Mesenchymal stem cell (in vitro differentiated cells and primary cell): ENCODE data around the gene NSUN6.

ENCODE experiments used
- DNase-seq: peaks from one replicate; pipeline ENCODE4 v3.0.0-alpha.2; 2013
- H2AFZ ChIP-seq: one replicate; pipeline ENCODE4 v1.6.1; 2013; ENCODE audit warnings: low read depth, mild to moderate bottlenecking, control low read depth, inconsistent platforms, low read length, moderate library complexity
- H2AK5ac ChIP-seq: 2 replicates; pipeline ENCODE4 v1.6.1; 2013; ENCODE audit warnings: low read length, moderate library complexity, mild to moderate bottlenecking, inconsistent platforms; ENCODE audit not compliant: severe bottlenecking
- H2BK120ac ChIP-seq: one replicate; pipeline ENCODE4 v1.6.1; 2013; ENCODE audit warnings: low read depth, mild to moderate bottlenecking, inconsistent platforms, low read length, moderate library complexity
- H2BK12ac ChIP-seq, 2 experiments: one replicate each; pipeline ENCODE4 v1.6.1; 2013; ENCODE audit warnings: inconsistent platforms in 2 of 2, low read length in 2 of 2, mild to moderate bottlenecking in 2 of 2, moderate library complexity in 2 of 2, control low read depth in 1 of 2
- H2BK15ac ChIP-seq: one replicate; pipeline ENCODE4 v1.6.1; 2013; ENCODE audit warnings: mild to moderate bottlenecking, low read depth, inconsistent platforms; ENCODE audit not compliant: poor library complexity, severe bottlenecking
- H2BK5ac ChIP-seq: 2 replicates; pipeline ENCODE4 v1.6.1; 2013; ENCODE audit warnings: low read depth, mild to moderate bottlenecking, low read length, control low read depth, inconsistent platforms; ENCODE audit not compliant: poor library complexity, severe bottlenecking
- H3K14ac ChIP-seq, 2 experiments: one replicate each; pipeline ENCODE4 v1.6.1; 2013; ENCODE audit warnings: inconsistent platforms in 2 of 2, low read length in 2 of 2, control low read depth in 1 of 2, mild to moderate bottlenecking in 1 of 2, moderate library complexity in 1 of 2
- H3K18ac ChIP-seq, 2 experiments: one replicate each; pipeline ENCODE4 v1.6.1; 2013; ENCODE audit warnings: inconsistent platforms in 2 of 2, low read length in 2 of 2, control low read depth in 1 of 2, low read depth in 1 of 2, mild to moderate bottlenecking in 1 of 2
- H3K23ac ChIP-seq, 2 experiments: one replicate each; pipeline ENCODE4 v1.6.1; 2013; ENCODE audit warnings: inconsistent platforms in 2 of 2, low read length in 2 of 2, mild to moderate bottlenecking in 2 of 2, moderate library complexity in 2 of 2, control low read depth in 1 of 2
- H3K27ac ChIP-seq: 2 replicates; pipeline ENCODE4 v1.5.1; 2013; ENCODE audit warnings: mild to moderate bottlenecking, moderate library complexity, low read length, control low read depth, inconsistent platforms; ENCODE audit not compliant: poor library complexity, severe bottlenecking
- H3K27me3 ChIP-seq, 2 experiments: 2 replicates each; pipeline versions ENCODE4 v1.6.1 to v1.7.0; 2013; ENCODE audit warnings: low read length in 2 of 2, mild to moderate bottlenecking in 2 of 2, moderate library complexity in 2 of 2, control low read depth in 1 of 2, inconsistent platforms in 1 of 2; ENCODE audit not compliant: control insufficient read depth in 1 of 2, insufficient read depth in 1 of 2
- H3K36me3 ChIP-seq, 2 experiments: 2 replicates each; pipeline versions ENCODE4 v1.6.1 to v1.7.0; 2013; ENCODE audit warnings: low read length in 2 of 2, control low read depth in 1 of 2, inconsistent platforms in 1 of 2, low read depth in 1 of 2, mild to moderate bottlenecking in 1 of 2; ENCODE audit not compliant: insufficient read depth in 2 of 2, control insufficient read depth in 1 of 2
- H3K4ac ChIP-seq, 2 experiments: one replicate each; pipeline ENCODE4 v1.6.1; 2013; ENCODE audit warnings: inconsistent platforms in 2 of 2, low read length in 2 of 2, mild to moderate bottlenecking in 2 of 2, moderate library complexity in 2 of 2, control low read depth in 1 of 2, low read depth in 1 of 2
- H3K4me1 ChIP-seq: 2 replicates; pipeline ENCODE4 v1.6.1; 2013; ENCODE audit warnings: low read depth, low read length, control low read depth; ENCODE audit not compliant: control insufficient read depth, insufficient read depth
- H3K4me2 ChIP-seq: 2 replicates; pipeline ENCODE4 v1.6.1; 2013; ENCODE audit warnings: low read length, mild to moderate bottlenecking, inconsistent platforms; ENCODE audit not compliant: poor library complexity, severe bottlenecking
- H3K4me3 ChIP-seq, 2 experiments: 2 replicates each; pipeline versions ENCODE4 v1.5.1 to v1.7.0; 2013; ENCODE audit warnings: low read length in 2 of 2, mild to moderate bottlenecking in 2 of 2, control low read depth in 1 of 2, low read depth in 1 of 2; ENCODE audit not compliant: insufficient read depth in 1 of 2
- H3K79me1 ChIP-seq: replicated peaks from 2 replicates; pipeline ENCODE4 v1.6.1; 2013; ENCODE audit warnings: mild to moderate bottlenecking, control low read depth, low read length, inconsistent platforms; ENCODE audit not compliant: poor library complexity, severe bottlenecking
- H3K9ac ChIP-seq: 2 replicates; pipeline ENCODE4 v1.7.0; 2013; ENCODE audit warnings: mild to moderate bottlenecking, low read length, moderate library complexity
- H3K9me3 ChIP-seq: 2 replicates; pipeline ENCODE4 v1.7.0; 2013; ENCODE audit warnings: mild to moderate bottlenecking, low read length; ENCODE audit not compliant: control insufficient read depth
- H4K8ac ChIP-seq: one replicate; pipeline ENCODE4 v1.6.1; 2013; ENCODE audit warnings: inconsistent platforms, mild to moderate bottlenecking, low read length, moderate library complexity
- H4K91ac ChIP-seq: one replicate; pipeline ENCODE4 v1.6.1; 2013; ENCODE audit warnings: mild to moderate bottlenecking, low read length, inconsistent platforms
- WGBS: methylation state at CpG from one replicate; pipeline ENCODE4 v1.1.7; 2013; ENCODE audit warnings: mixed read lengths; 5-methylcytosine and 5-hydroxymethylcytosine counted together

Gene NSUN6

GRCh38 chr10:18539335-18539734 is 112.1 kb downstream of the NSUN6 start:
- H3K79me1 ChIP-seq: no peaks in the 10 kb centered on the region
- H3K4ac ChIP-seq: no peak overlapping the region
- no peaks in the 10 kb centered on the region for H3K4me1 ChIP-seq
- H2AK5ac ChIP-seq: no peak overlapping the region
- H3K27me3 ChIP-seq: no peaks in the 10 kb centered on the region
- H3K9me3 ChIP-seq: no peaks in the 10 kb centered on the region
- no peak for DNase-seq
- H2BK120ac ChIP-seq: no peak overlapping the region
- no peak overlapping the region for H4K91ac ChIP-seq
- no peak overlapping the region for H2BK15ac ChIP-seq
- peaks cover 6 to 46% of the 10 kb centered on the region in 2 experiments for H3K36me3 ChIP-seq
- no peak overlapping the region for H3K9ac ChIP-seq
- H2BK12ac ChIP-seq: no peak overlapping the region
- peak overlapping the region; percentile 0 for H4K8ac ChIP-seq
- H3K4me3 ChIP-seq: no peak overlapping the region
- no peak overlapping the region for H3K14ac ChIP-seq
- H3K4me2 ChIP-seq: no peak overlapping the region
- no peak overlapping the region for H2BK5ac ChIP-seq
- no peak overlapping the region for H3K27ac ChIP-seq
- H3K18ac ChIP-seq: no peak overlapping the region
- no peak overlapping the region for H2AFZ ChIP-seq
- H3K23ac ChIP-seq: no peak overlapping the region
- 99% methylated on average over 20 of the region's 22 CpGs for WGBS

- no peak overlapping the region for H3K4ac ChIP-seq
- no peak overlapping the region for H4K91ac ChIP-seq
- no peak overlapping the region for H3K4me3 ChIP-seq
- no peak overlapping the region for H2BK12ac ChIP-seq
- H3K23ac ChIP-seq: no peak overlapping the region
- no peaks in the 10 kb centered on the region for H3K9me3 ChIP-seq
- no peak overlapping the region for H3K14ac ChIP-seq
- peaks cover under 1 to 26% of the 10 kb centered on the region in 2 experiments for H3K36me3 ChIP-seq
- H4K8ac ChIP-seq: no peak overlapping the region
- H2AFZ ChIP-seq: no peak overlapping the region
- H3K4me2 ChIP-seq: no peak overlapping the region
- no peak overlapping the region for H2BK120ac ChIP-seq
- no peak for DNase-seq
- H3K27me3 ChIP-seq: no peaks in the 10 kb centered on the region
- H2BK15ac ChIP-seq: no peak overlapping the region
- no peak overlapping the region for H2BK5ac ChIP-seq
- no peaks in the 10 kb centered on the region for H3K4me1 ChIP-seq
- 93% methylated on average over 5 of the region's 5 CpGs for WGBS
- no peaks in the 10 kb centered on the region for H3K79me1 ChIP-seq
- no peak overlapping the region for H3K18ac ChIP-seq
- no peak overlapping the region for H3K27ac ChIP-seq
- no peak overlapping the region for H3K9ac ChIP-seq
- no peak overlapping the region for H2AK5ac ChIP-seq
These were observed 117.5 kb downstream of the NSUN6 start for GRCh38 chr10:18533896-18534295.

DNA sequence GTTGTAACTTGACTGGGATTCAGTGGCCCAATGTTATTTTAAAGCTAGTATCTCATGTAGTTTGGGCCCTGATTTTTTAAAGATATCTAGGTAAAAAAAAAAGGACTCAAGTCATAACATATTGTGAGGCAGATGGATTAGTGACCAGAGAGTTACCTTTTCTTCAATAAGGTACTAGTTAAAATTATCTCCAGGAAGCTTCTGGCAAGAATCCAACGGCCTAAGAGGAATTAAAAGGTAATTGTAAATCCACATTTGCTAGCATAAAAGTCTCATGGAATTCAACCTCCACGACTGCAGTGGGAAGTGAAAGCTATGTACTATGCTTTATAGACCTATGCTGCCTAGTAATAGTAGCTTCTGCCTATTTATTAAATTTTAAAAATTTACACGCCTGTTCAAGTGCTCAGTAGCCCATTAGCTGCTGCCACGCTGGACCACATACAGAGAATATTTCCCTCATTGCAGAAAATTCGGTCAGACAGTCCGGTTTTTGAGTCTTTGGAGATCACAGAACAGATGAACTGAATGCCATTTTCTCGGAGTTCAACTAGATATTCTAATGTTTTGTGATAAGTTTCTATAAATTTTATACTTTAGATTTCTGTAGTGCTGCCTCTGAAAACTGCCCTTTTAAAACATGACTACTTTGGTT is 118.4 kb downstream of the NSUN6 start:
- H3K4me1 ChIP-seq: no peaks in the 10 kb centered on the region
- no peak overlapping the region for H2BK15ac ChIP-seq
- no peak overlapping the region for H2BK120ac ChIP-seq
- no peak overlapping the region for H4K91ac ChIP-seq
- H3K27me3 ChIP-seq: no peaks in the 10 kb centered on the region
- H3K36me3 ChIP-seq: peaks cover 0 to 19% of the 10 kb centered on the region in 2 experiments
- H3K14ac ChIP-seq: no peak overlapping the region
- no peak for DNase-seq
- H3K18ac ChIP-seq: no peak overlapping the region
- H3K9ac ChIP-seq: no peak overlapping the region
- no peaks in the 10 kb centered on the region for H3K9me3 ChIP-seq
- no peak overlapping the region for H4K8ac ChIP-seq
- no peak overlapping the region for H2BK12ac ChIP-seq
- WGBS: 100% methylated on average over 4 of the region's 7 CpGs
- no peak overlapping the region for H3K27ac ChIP-seq
- H2AK5ac ChIP-seq: no peak overlapping the region
- no peak overlapping the region for H3K4me3 ChIP-seq
- H3K4me2 ChIP-seq: no peak overlapping the region
- H3K4ac ChIP-seq: no peak overlapping the region
- H2BK5ac ChIP-seq: no peak overlapping the region
- no peaks in the 10 kb centered on the region for H3K79me1 ChIP-seq
- H3K23ac ChIP-seq: no peak overlapping the region
- no peak overlapping the region for H2AFZ ChIP-seq

- H2BK15ac ChIP-seq: no peak overlapping the region
- H3K79me1 ChIP-seq: no peaks in the 10 kb centered on the region
- H3K4ac ChIP-seq: no peak overlapping the region
- H2BK5ac ChIP-seq: no peak overlapping the region
- no peak overlapping the region for H3K27ac ChIP-seq
- H4K8ac ChIP-seq: no peak overlapping the region
- H3K9ac ChIP-seq: no peak overlapping the region
- H3K9me3 ChIP-seq: no peaks in the 10 kb centered on the region
- peaks cover 0 to 5% of the 10 kb centered on the region in 2 experiments for H3K36me3 ChIP-seq
- H3K4me1 ChIP-seq: no peaks in the 10 kb centered on the region
- no peak overlapping the region for H2BK12ac ChIP-seq
- DNase-seq: peak; percentile 5
- H3K4me3 ChIP-seq: no peak overlapping the region
- 93% methylated on average over 1 of the region's 3 CpGs for WGBS
- H4K91ac ChIP-seq: no peak overlapping the region
- no peaks in the 10 kb centered on the region for H3K27me3 ChIP-seq
- no peak overlapping the region for H3K23ac ChIP-seq
- H3K18ac ChIP-seq: no peak overlapping the region
- no peak overlapping the region for H2BK120ac ChIP-seq
- H3K14ac ChIP-seq: no peak overlapping the region
- H2AK5ac ChIP-seq: no peak overlapping the region
- H2AFZ ChIP-seq: no peak overlapping the region
- H3K4me2 ChIP-seq: no peak overlapping the region
These were observed 123.1 kb downstream of the NSUN6 start for GRCh38 chr10:18528292-18528691.
